Ecto neural progenitor cell (in vitro differentiated cells): ENCODE measurements around the gene STK32B.
A peak's percentile ranks its signal among the peaks of the same experiment; 100 is the strongest.

Experiments used
- DNase-seq: peaks from one replicate; pipeline ENCODE4 v3.0.0-alpha.2; 2018; ENCODE audit warnings: low spot score

STK32B gene

DNA sequence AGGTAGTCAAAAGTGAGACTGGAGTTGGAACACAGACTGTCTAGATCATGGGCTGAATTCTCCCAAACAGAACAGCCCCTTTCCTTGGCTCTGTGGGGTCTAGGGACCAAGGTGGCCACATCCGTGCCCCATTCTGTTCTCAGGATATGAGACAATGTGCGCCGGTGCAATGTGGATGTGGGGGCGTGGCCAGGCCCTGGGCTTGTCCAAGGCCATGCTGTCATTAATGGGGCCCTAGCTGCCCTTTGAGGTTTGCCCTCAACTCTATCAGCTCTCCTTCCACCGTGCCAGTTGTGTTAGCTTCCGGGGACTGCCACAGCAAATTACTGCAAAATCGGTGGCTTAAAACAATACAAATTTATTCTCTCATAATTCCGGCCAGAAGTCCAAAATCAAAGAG lies 344.5 kb downstream of the STK32B start:
- DNase-seq = no peak

DNA sequence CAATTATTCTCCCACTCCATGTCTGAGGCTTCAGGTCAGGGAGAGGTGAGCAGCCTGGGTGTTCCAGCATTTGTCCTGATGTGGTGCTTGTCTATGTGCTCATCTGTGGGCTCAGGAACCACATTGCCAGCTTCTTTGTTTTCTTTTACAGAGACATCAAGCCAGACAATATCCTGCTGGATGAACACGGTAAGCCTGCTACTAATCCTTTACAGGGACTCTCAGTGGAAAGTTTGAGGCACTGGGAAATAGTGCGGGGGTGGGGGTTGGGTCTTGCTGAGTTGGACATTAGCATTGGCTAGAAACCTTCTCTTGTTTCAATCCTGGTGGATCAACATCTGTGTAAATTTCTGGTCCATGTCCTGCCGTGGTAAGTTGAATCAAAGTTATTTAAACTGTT lies 346.8 kb downstream of the STK32B start:
- no peak for DNase-seq

DNA sequence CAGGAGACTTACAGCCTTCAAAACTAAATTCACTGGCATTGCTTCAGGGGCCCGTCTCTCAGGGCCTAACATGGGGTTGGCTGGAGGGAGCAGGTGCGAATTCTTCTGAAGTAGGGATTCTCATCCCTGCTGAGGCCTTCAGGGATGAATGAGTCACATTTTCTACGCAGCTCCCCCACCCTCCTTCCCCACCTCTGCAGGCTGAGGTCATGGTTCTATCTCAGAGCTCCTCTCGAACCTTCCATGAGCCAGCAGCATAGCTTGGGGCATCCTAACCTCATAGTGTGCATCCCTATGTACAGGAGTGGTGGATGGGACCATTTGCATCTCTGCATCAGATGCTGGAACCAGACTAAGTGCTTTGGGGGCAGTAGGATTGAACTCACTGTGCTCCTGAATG lies 347.8 kb downstream of the STK32B start:
- no peak for DNase-seq

DNA sequence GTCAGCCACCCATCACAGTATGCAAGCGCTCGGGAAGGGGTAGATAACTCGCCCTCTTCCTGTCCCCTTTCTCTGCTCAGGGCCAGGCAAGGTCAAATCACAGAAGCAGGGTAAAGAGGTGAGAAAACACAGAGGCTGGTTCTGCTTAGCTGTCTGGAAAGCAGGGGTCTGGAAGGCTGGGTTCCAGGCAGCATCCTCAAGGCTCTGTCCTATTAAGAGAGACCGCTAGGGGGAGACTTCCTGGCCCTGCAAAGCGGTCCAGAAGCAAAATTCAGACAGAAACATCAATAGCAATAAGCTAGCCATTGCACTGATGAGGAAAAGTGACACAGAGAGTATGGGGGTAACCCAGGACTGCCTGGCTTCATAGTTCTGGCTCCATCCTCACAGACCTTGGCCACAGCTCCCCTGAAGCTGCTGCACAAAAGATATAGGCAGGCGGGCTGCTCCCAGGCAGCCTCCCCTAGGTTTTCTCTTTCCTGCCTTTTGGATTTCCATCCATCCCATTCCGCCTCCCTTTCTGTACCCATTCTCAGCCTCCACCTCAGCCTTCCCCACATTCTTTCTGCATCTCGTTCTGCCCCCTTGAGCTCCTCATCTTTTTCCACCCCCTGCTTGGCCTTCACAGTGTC lies 348.6 kb downstream of the STK32B start:
- peak; percentile 55 for DNase-seq

DNA sequence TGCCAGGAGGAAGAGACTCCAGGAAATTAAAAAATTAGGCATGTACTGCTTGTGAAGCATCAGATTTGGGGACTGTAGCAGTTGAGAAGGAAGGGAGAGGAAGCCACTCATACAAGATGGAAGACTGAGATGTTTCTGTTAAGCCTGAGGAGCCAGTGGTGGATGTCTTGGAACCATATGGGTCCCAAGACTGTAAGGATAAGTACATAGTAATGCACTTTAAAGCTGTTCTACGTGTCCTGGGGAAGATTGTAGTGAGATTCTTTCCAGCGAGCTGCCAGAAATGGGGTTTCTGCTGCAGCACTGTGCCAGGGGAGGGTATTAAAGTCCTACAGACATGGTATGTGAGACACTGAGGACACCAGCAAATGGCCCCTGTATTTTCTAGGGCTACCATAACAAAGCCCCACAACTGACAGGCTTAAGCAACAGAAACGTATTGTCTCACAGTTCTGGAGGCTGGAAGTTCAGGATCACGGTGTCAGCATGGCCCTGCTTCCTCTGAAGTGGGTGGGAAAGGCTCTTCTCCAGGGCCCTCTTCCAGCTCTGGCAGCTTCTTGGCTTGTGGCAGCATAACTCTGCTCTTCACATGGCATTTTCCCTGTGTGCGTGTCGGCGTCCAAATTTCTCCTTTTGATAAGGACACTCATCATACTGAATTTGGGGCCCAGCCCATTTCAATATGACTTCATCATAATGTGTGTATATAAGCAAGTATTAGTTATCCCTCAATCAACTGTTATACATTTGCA lies 352.6 kb downstream of the STK32B start:
- DNase-seq = no peak

DNA sequence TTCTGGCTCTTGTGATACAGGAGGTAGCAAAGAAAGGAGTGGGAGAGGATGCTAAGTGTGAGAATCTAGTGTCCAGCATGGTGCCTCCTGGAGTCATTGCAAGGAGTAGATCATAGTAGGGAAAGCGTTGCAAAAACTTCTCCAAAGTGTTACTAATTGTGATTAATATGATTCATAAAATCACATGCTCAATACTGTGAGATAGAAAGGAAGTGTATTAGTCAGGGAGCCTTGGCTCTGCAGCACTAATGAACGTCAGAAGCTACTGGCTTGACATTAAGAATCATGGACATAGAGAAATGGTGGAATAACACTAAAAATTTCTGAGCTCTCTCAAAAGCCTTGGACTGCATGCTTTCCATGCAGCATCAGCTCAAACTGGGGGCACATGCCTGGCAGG lies 358.0 kb downstream of the STK32B start:
- no peak for DNase-seq

DNA sequence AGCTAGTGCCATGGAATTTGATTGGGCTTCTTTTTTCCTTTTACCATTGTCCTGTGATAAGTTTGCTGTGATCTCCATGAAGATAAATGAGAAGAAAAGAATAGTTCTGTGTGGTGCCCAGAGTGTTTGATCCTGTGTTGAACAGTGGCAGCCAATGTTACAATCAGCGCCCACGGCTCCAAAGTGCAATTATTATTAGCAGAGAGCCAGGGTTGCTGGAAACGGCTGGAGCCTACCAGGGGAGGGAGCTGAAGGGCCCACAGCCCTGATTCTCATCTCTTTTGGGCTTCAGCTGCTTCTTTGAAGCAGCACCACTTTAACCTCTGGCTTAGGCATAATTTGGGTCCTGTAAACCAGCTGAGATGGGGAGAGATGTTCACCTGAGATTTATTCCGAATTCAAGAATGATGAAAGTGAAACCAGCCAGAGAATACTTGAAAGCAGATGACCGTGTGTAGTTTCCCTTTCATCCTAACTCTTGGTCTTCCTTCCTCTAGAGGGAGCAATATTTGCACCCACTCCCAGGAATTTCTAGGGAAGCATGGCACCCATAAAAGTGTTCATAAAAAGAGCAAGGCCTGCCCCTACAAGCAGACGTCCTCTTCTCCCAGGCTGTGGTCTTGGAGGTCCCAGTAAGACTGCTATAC lies 358.8 kb downstream of the STK32B start:
- DNase-seq = no peak

DNA sequence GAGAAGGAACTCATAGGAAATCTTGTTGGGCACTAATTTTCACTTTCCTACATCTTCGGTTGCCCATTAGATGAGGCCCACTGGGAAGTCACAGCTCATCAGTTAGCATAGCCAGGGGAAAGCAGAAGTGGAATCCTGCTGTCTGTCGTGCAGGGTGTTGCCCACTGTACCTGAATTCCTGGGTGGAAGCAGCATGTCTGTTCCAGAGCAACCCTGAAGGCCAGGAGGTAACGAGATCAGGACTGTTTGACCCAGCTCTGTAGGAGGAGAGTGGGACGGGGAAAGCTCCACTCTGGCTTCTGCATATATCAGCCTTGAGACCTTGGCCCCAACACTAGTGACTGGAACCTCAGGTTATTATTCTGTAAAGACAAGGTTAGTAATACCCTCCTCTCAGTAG lies 361.0 kb downstream of the STK32B start:
- DNase-seq = no peak

DNA sequence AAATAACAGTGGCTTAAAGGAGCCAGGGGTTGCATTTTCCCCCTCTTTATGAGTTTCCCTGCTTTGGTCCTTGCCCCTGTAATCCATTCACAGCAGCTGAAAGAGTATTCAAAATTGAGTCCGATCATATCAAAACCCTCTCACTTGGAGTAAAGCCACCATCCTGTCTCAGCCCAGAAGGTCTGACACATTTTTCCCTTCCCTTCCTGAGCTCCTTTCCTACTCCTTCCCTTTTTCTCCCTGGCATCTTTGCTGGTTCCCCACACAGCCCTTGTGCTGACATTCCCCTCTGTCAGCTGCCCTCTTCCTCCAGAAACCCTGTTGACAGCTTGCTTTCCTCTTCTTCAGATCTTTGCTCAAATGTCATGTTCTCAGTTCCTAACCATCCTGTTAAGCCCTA lies 361.5 kb downstream of the STK32B start:
- DNase-seq = no peak

DNA sequence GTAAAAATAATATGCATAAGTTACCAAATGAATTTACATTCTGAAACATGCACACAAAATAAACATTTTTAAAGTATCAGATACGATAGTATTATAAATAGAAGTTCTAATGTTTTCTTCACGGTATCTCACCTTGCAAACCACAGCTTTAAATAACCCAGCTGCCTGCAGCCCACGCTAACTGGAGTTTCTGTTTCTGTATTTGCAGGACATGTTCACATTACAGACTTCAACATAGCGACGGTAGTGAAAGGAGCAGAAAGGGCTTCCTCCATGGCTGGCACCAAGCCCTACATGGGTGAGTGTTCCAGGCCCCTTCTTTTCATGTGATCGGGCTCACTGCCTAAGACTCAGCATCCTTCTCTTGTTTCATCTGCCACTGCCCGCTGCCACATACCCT lies 365.4 kb downstream of the STK32B start:
- DNase-seq = no peak

DNA sequence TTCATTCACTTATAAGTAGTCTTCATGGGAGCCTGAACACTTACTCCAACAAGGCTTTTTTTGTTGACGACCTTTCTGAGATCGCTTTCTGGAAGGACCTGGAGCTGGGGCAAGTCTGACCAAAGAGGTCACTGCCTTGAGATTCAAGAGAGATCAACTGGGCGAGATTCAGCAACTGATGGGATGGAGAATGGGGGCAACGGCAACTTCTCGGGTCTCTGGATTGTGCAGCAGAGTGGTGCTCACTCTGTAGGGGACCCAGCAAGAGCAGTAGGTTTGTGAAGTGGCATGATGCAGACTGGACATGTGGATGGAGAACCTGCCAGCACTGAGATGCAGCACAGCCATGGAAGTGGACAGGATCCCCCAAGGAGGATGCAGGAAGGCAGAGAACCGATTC lies 369.0 kb downstream of the STK32B start:
- no peak for DNase-seq

DNA sequence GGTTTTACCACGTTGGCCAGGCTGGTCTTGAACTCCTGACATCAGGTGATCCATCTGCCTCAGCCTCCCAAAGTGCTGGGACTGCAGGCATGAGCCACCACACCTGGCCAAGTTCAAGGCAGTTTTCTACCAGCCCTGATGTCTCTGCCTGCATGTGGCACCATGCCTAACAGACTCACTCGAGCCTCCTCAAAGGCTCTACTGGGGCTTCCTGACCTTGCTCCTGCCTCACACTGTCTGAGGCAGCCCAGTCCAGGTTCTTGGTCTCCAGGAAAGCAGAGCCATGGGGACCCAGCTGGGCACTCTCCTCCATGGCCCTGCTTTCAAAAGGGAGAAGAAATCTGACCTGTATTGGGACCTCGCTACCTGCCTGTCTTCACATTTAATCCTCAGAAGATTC lies 370.1 kb downstream of the STK32B start:
- no peak for DNase-seq

DNA sequence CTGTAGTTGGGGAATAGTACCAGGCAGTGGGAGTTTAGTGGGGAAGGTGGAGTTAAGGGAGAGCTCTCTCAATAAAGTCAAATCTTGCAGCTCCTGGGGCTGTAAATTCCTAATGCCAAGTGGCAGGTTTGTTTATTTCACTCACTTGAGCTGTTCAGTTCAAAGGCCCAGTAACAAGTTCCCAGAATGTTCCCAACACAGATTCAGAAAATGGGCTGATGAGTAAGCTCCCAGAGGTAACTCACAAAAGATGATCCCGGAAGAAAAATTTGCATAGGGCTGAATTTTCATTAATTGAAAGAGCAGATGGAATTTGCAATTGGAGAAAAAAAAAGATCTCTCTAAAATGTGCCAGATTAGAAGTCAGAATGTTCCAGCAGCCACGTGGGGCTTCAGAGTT lies 370.9 kb downstream of the STK32B start:
- no peak for DNase-seq

DNA sequence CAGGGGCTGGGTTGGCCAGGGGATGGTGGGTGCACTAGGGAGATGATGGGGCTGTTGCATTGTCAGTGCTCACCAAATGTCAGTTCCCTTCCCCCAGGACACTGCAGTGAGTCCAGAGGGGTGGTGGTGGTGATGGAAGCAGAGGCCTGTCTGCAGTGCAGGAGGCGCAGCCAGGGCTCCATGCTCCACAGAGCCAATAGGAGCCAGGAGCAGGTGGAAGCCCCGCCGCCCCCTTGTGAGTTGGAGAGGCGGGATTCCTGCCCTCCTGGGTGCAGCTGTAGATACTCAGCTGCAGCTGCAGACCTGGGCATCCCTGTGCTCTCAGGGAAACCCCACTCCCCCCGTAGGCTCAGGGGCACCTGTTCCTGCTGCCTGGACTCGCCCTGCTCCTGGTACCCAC lies 372.4 kb downstream of the STK32B start:
- no peak for DNase-seq

DNA sequence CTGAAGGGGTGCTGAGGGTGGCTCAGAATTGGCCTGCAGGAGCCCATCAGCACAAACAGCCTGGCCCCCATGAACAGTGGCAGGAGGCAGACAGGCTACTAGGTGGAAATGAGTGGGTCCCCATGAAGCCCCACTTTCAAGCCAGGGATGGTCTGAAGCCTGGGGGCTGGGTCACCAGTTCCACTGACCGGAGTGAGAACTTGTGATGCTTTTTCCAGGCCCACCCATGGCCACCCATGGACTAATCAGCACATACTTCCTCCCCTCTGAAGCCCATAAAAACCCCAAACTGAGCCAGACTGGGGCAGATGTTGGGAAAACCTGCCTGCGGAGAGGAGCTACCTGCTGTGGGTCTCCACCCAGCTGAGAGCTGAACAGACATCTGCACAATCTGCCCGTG lies 372.9 kb downstream of the STK32B start:
- no peak for DNase-seq

DNA sequence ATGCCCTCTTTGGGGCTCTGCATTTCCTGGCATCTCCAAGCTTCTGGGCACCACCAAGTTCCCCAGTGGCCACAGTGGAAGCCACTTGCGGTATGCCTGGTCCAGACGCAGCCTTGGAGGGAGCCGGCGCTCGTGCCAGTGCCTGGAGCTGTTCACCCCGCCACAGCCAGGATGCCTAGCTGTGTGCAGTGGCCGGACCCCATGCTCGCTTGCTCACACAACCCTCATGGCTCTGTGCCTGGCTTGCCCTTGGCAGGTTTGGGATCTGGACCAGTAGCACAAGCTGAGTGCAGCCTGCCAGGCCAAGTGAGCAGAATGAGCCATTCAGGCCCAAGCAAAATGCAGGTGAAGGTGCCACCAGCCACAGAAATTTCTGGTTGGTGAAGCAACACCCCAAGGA lies 373.6 kb downstream of the STK32B start:
- DNase-seq = no peak

DNA sequence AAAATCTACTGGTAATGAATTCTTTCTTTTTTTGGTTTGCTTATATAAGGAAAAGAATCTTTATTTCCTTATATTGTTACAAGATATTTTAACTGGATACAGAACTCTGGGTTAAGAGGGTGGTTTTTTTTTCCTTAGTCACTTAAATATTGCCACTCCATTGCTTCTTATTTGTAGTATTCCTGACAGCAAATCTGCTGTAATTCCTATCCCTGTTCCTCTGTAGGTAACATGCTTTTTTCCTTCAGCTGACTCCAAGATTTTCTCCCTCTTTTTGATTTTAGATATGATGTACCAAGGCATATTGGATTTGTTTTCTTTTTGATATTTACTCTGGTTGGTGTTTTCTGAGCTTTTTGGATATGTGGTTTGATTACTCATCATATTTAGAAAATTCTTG lies 378.5 kb downstream of the STK32B start:
- no peak for DNase-seq

DNA sequence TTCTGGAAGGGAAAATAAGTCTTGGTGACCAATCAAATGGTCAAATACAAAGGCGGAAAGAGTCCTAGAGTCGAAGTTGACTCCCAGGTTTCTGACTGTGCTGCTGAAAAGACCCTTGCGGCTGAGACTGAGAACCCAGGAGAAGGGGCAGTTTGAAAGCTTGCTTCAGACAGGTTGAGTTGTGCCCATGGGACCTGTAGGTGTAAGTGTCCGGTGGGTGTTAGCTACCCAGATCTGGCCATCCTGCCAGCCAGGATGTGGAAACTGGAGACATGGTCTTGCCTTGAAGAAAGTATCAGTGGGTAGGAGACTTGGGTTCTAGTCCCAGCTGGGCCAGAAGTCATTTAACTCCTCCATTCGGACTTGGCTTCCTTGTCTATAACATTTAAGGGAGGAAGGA lies 381.9 kb downstream of the STK32B start:
- DNase-seq = no peak

DNA sequence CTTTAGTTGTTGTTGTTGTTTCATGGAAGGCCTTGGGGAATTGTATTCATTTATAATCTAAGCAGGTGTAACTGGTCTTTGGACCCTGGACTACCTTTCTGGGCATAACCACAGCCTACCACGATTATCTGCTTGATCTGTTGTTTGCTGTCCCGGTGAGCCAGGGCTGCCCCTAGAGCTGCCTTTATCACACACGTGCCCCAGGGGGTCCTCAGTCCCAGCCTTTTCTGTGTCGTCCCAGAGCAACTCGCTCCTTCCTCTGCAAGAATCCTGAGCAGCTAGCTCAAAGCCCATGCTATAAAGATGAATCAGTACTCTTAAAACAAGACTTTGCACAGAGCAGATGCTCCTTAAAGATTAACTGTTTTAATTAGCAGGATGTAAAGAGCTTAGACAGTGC lies 383.9 kb downstream of the STK32B start:
- no peak for DNase-seq

DNA sequence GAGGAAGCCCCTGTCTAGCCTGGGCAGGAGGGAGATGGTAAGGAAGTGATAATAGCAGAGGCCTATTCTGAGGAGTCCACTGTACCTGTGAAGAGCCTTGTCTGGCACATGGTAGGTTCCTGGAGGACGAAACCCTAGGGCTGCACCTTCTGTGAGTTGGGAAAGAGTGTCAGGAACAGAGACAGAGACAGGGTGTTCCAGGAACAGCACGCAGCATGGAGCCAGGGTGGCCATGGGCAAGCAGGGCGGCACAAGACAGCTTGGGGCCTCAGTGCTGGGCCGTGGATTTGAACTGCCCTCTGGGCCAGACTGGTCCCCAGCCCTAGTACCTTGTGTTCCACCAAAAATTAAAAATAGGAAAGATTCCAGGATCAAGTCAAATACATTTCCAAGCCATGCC lies 384.5 kb downstream of the STK32B start:
- no peak for DNase-seq

DNA sequence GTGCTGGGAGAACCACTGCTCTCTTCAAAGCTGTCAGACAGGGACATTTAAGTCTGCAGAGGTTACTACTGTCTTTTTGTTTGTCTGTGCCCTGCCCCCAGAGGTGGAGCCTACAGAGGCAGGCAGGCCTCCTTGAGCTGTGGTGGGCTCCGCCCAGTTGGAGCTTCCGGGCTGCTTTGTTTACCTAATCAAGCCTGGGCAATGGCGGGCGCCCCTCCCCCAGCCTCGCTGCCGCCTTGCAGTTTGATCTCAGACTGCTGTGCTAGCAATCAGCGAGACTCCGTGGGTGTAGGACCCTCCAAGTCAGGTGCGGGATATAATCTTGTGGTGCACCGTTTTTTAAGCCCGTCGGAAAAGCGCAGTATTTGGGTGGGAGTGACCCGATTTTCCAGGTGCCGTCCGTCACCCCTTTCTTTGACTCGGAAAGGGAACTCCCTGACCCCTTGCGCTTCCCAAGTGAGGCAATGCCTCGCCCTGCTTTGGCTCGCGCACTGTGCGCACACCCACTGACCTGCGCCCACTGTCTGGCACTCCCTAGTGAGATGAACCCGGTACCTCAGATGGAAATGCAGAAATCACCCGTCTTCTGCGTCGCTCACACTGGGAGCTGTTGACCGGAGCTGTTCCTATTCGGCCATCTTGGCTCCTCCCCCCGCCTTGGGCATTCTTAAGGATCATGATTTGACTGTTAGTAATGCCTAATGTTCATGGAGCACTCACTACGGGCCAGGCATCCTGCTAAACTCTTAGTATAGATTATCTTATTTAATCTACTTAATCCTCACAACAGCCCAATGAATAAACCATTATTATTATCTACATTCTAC lies 392.9 kb downstream of the STK32B start:
- peak; percentile 38 for DNase-seq

DNA sequence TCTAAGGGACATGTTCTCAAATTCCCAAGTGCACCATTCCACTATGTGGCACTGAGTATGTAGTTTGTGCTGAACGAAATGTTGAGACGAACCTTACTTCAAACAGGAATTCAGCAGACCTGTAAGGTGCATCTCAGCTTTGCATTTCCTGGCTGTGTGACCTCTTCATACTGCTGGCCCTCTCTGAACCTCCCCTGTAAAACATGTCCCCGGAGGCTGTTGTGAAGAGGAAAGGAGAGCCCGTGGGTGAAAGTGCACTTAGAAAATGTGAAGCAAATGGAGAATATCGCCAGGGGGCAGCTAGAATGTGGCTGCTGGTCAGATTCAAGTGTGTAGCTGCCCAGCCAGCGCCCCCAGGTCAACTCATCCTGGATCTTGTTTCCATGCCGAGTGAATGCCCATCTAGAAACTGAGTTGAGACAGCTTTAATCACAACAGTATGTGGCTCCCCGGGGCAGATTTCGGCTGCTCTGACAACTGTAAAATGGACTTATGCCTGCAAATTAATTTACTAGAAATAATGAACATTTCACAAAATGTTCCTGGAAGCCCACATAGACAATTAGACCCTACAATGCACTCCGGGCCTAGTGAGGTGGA lies 393.7 kb downstream of the STK32B start:
- peak; percentile 11 for DNase-seq
